Activated CD8-positive, alpha-beta T cell treated with anti-CD3 and anti-CD28 coated beads for 36 hours (primary cell): ENCODE measurements around the gene GPRASP3. TPM values are rescaled to one million over a fixed set of nuclear protein-coding genes. Genes with fewer than 3 reads are reported as not detected.

Experiments used
- ATAC-seq: fragments of 200-7000 bp; cut with Tn5 transposase; one replicate; pipeline ENCODE4 v1.10.0; 2021; ENCODE audit warnings: mild to moderate bottlenecking, moderate library complexity
- CTCF ChIA-PET: fragments of 350-600 bp; sonication (Branson Sonifier 250); formaldehyde crosslinking; loops from one replicate; lab custom pipeline; 2021; ENCODE audit warnings: antibody characterized with exemption; lab: Charles Lee
- POLR2A ChIA-PET: fragments of 350-600 bp; sonication (Branson Sonifier 250); formaldehyde crosslinking; loops from one replicate; lab custom pipeline; 2021; ENCODE audit warnings: antibody characterized with exemption; lab: Charles Lee
- DNase-seq: peaks from one replicate; pipeline ENCODE4 v3.0.0-alpha.2; 2020
- H3K27ac Mint-ChIP-seq: one replicate; pipeline ENCODE4 v1.8.0; 2021; ENCODE audit warnings: mild to moderate bottlenecking, mixed read lengths
- H3K27me3 Mint-ChIP-seq: one replicate; pipeline ENCODE4 v1.8.0; 2021; ENCODE audit warnings: mixed read lengths
- H3K36me3 Mint-ChIP-seq: one replicate; pipeline ENCODE4 v1.8.0; 2021; ENCODE audit warnings: low read depth, mixed read lengths
- H3K4me1 Mint-ChIP-seq: one replicate; pipeline ENCODE4 v1.8.0; 2021; ENCODE audit warnings: low read depth, mixed read lengths
- H3K4me3 Mint-ChIP-seq: one replicate; pipeline ENCODE4 v1.8.0; 2021; ENCODE audit warnings: mild to moderate bottlenecking, moderate library complexity, mixed read lengths
- H3K9me3 Mint-ChIP-seq: one replicate; pipeline ENCODE4 v1.8.0; 2021; ENCODE audit warnings: mixed read lengths
- CTCF ChIP-seq: fragments of 200-600 bp; IDR thresholded peaks from one replicate; pipeline ENCODE4 v1.8.0; 2022; ENCODE audit warnings: antibody characterized with exemption, mild to moderate bottlenecking
- intact Hi-C: fragments of 100-400 bp; cut with micrococcal nuclease; formaldehyde crosslinking; loops from one replicate; pipeline ENCODE4 v1.10.0; 2022
- total RNA-seq, 2 experiments: library from RNA; stranded (reverse); gene quantifications; one replicate each; pipeline ENCODE4 v1.2.3, GENCODE V29; 2021

GPRASP3 gene
- total RNA-seq, 2 experiments from 2014 or later: 1.3 to 2.0 TPM

DNA sequence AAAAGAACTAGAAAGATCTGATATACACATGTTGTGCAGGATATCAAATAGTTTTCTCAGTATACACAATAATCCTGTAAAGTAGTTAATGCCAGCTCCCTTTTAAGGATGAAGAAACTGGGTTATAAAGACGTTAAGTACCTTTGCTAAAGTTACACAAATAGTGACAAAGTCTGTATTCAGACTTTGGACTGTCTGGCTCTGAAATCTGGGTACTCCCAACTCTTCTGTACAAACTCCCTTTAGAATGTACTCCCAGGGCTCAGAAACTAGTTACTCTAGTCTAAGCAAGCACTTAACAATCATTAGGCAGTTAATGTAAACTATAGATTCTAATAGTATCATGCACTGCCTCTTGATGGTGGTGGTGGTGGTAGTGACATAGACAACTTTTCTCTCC, 7.2 kb downstream of the GPRASP3 start:
- TF ChIP-seq CTCF: no peak
- Mint-ChIP-seq H3K4me3 (no peak overlapping the region), H3K27ac (no peak overlapping the region), H3K27me3 (no peaks in the 10 kb centered on the region), H3K36me3 (no peaks in the 10 kb centered on the region), H3K9me3 (no peaks in the 10 kb centered on the region), H3K4me1 (no peaks in the 10 kb centered on the region)
- no peak for ATAC-seq
- intact Hi-C loops: no loop called here
- DNase-seq: no peak
- ChIA-PET CTCF (no interaction called here), POLR2A (no interaction called here)

- no peak for DNase-seq
- CTCF ChIA-PET: no interaction called here
- Mint-ChIP-seq H3K9me3 (no peaks in the 10 kb centered on the region), H3K27ac (no peak overlapping the region), H3K4me3 (no peak overlapping the region), H3K4me1 (no peaks in the 10 kb centered on the region), H3K27me3 (no peaks in the 10 kb centered on the region), H3K36me3 (no peaks in the 10 kb centered on the region)
- POLR2A ChIA-PET: no interaction called here
- no peak for TF ChIP-seq CTCF
- intact Hi-C loops: no loop called here
- ATAC-seq: no peak
Observed at GRCh38 chrX:102728646-102729045, 8.1 kb downstream of the GPRASP3 start.

DNA sequence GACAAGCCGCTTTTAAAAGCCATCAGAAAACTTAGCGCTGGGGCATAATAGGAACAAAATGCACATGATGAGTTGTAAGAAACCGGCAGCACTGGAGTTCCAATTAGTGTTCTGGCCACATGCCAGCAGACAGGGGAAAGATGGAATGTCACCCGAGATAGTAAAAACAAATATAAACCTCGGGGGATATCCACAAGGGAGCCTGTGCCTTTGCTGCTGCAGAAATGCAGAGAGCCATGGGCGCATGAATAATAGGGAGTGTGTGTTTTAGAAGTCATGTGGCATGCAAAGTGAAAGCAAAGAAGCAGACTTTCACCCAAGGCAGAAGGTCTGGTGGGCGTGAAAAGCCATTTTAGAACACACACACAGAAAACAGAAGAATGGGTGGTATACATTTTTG, 19.1 kb downstream of the GPRASP3 start:
- Mint-ChIP-seq H3K4me1 (peaks cover 3% of the 10 kb centered on the region), H3K9me3 (no peaks in the 10 kb centered on the region), H3K27me3 (no peaks in the 10 kb centered on the region), H3K36me3 (no peaks in the 10 kb centered on the region), H3K4me3 (no peak overlapping the region), H3K27ac (no peak overlapping the region)
- no peak for TF ChIP-seq CTCF
- ChIA-PET POLR2A (no interaction called here), CTCF (no interaction called here)
- intact Hi-C loops: no loop called here
- no peak for DNase-seq
- ATAC-seq: no peak

DNA sequence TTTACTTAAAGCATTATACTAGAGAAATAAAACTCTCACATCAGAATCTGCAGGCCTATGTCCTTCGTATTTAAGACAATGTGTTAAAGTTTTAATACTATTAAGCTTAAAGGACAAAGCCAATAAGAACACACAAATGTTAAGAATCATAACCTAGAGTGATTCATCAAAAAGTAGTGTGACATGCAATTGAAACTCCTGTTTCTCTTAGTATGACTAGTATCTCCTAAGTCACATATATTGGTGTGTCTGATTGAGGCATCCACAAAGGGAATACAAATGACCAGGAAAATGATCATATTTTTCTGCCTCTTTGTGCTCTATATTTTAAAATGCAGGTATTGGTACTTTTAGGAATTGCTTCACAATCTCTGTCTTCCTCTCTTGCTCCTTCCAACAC, 23.8 kb downstream of the GPRASP3 start:
- no peaks in the 10 kb centered on the region for H3K36me3 Mint-ChIP-seq
- intact Hi-C loops: no loop called here
- H3K27me3 Mint-ChIP-seq: no peaks in the 10 kb centered on the region
- DNase-seq (no peak), ATAC-seq (peak; percentile 68)
- H3K9me3 Mint-ChIP-seq: no peaks in the 10 kb centered on the region
- peaks cover 8% of the 10 kb centered on the region for H3K4me1 Mint-ChIP-seq
- ChIA-PET POLR2A (no interaction called here), CTCF (no interaction called here)
- H3K27ac Mint-ChIP-seq: no peak overlapping the region
- no peak overlapping the region for H3K4me3 Mint-ChIP-seq
- no peak for TF ChIP-seq CTCF

GRCh38 chrX:102745513-102745856, 24.9 kb downstream of the GPRASP3 start:
- Mint-ChIP-seq H3K9me3 (no peaks in the 10 kb centered on the region), H3K27ac (no peak overlapping the region), H3K4me3 (peak overlapping the region; percentile 74), H3K36me3 (no peaks in the 10 kb centered on the region), H3K27me3 (no peaks in the 10 kb centered on the region), H3K4me1 (peaks cover 8% of the 10 kb centered on the region)
- ATAC-seq: no peak
- DNase-seq: no peak
- intact Hi-C loops: no loop called here
- TF ChIP-seq CTCF: no peak
- POLR2A ChIA-PET: no interaction called here
- CTCF ChIA-PET: no interaction called here
